Testis (tissue), 2 donors: ENCODE results near the gene KAT2A.

ENCODE experiments used
- POLR2A ChIP-seq: fragments of 450-650 bp; IDR thresholded peaks from one replicate; pipeline ENCODE4 v1.6.1; 2017; ENCODE audit warnings: antibody characterized with exemption, mild to moderate bottlenecking, moderate library complexity
- TF ChIP-seq, protein P1 (sequence below), 3 experiments: fragments of 450-650 bp in 2 of 3; fragments of 200-600 bp in 1 of 3; sonication (generic) in 1 of 3; IDR thresholded peaks; one replicate each; pipeline ENCODE4 v1.5.1; 2016 to 2019; ENCODE audit warnings: antibody characterized with exemption in 3 of 3, mild to moderate bottlenecking in 2 of 3, moderate library complexity in 1 of 3

DNA sequence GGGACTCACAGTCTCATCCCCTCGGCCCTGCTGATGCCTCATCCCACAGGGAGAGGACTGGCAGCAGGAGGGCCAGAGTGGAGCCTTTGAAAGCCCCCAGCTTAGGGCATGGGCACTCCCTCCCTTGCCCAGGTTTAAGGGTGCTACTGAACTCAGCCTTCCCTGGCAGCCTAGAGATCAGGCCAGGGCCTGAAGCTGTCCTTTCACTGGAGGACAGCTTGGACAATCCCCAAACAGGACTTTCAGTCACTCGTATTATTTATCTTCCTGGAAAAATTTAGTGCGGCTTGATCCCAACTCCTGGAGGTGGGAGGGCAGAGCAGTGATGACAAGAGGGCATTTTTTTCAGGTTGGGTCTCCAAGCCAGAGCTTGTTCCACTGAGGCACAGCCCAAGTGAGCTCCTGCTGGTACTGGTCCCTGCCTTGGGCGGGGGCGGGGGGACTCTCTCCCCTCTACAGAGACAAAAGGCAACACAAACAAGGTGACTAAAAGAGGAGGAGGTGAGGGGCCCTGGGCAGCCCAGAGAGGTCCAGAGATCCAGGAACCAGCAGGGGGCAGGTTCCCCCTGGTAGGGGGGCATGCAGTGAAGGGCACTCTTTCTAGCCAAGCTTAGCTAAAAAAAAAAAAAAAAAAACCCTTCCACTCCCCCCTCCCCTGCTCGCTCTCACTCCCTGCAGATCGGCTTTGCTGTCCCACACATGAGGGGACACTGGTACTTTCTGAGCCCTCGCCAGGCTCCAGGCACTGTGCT lies 24.6 kb downstream of the KAT2A start:
- no peak for TF ChIP-seq POLR2A
- TF ChIP-seq, protein P1, sequence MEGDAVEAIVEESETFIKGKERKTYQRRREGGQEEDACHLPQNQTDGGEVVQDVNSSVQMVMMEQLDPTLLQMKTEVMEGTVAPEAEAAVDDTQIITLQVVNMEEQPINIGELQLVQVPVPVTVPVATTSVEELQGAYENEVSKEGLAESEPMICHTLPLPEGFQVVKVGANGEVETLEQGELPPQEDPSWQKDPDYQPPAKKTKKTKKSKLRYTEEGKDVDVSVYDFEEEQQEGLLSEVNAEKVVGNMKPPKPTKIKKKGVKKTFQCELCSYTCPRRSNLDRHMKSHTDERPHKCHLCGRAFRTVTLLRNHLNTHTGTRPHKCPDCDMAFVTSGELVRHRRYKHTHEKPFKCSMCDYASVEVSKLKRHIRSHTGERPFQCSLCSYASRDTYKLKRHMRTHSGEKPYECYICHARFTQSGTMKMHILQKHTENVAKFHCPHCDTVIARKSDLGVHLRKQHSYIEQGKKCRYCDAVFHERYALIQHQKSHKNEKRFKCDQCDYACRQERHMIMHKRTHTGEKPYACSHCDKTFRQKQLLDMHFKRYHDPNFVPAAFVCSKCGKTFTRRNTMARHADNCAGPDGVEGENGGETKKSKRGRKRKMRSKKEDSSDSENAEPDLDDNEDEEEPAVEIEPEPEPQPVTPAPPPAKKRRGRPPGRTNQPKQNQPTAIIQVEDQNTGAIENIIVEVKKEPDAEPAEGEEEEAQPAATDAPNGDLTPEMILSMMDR (IDR thresholded peaks at IDR 0.05): no peak
